SU-DHL-6 (cell line): ENCODE data around the gene IL4R.

Source experiments
- EZH2phosphoT487 ChIP-seq: fragments of 200-600 bp; sonication (generic), shearing (Covaris generic); conservative IDR thresholded peaks from 2 replicates; pipeline ENCODE4 v1.6.1; 2018; ENCODE audit warnings: mild to moderate bottlenecking, antibody characterized with exemption, low read length, moderate library complexity, mixed read lengths
- TF ChIP-seq, protein P1 (sequence below): fragments of 200-600 bp; sonication (generic); IDR thresholded peaks from one replicate; pipeline ENCODE4 v1.5.1; 2017; ENCODE audit warnings: antibody characterized with exemption, mild to moderate bottlenecking, low read length, moderate library complexity; ENCODE audit not compliant: insufficient read depth, poor library complexity, severe bottlenecking

DNA sequence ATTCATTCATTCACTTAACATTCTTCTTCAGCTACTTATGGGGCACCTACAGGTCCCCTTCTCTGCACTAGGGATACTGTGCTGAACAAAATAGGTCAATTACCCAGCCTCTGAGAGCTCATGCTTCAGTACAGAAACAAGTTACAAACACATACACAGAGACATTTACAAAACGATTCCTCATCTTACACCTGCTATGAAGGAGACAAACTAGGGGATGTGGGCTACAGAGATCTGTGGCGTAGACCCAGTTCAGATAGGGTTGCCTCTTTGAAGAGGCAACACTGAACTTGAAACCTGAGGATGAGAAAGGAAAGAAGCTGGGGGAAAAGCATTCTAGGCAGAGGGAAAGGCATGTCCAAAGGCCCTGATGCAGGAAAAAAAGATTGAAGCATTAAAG is 93.4 kb downstream of the IL4R start:
- TF ChIP-seq, protein P1, sequence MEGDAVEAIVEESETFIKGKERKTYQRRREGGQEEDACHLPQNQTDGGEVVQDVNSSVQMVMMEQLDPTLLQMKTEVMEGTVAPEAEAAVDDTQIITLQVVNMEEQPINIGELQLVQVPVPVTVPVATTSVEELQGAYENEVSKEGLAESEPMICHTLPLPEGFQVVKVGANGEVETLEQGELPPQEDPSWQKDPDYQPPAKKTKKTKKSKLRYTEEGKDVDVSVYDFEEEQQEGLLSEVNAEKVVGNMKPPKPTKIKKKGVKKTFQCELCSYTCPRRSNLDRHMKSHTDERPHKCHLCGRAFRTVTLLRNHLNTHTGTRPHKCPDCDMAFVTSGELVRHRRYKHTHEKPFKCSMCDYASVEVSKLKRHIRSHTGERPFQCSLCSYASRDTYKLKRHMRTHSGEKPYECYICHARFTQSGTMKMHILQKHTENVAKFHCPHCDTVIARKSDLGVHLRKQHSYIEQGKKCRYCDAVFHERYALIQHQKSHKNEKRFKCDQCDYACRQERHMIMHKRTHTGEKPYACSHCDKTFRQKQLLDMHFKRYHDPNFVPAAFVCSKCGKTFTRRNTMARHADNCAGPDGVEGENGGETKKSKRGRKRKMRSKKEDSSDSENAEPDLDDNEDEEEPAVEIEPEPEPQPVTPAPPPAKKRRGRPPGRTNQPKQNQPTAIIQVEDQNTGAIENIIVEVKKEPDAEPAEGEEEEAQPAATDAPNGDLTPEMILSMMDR: no peak
- TF ChIP-seq EZH2phosphoT487: no peak
